ENCODE measurements around the gene ZGLP1.

ZGLP1 gene

GRCh38 chr19:10329555-10329954 is 19.9 kb upstream of the ZGLP1 start:
- H3K9me3 Mint-ChIP-seq, result no peaks in the 10 kb centered on the region
- TF ChIP-seq CTCF (IDR thresholded peaks at IDR 0.05; ENCODE audit: unreplicated experiment in 3 of 3), result no peak
- no peaks in the 10 kb centered on the region for H3K27me3 Mint-ChIP-seq (ENCODE audit: low read depth)
- no peak overlapping the region for H3K4me3 Mint-ChIP-seq
- no peak overlapping the region for H3K27ac Mint-ChIP-seq
- H3K36me3 Mint-ChIP-seq (ENCODE audit: low read depth), result peaks cover 28% of the 10 kb centered on the region
- peaks cover 21% of the 10 kb centered on the region for H3K4me1 Mint-ChIP-seq

DNA sequence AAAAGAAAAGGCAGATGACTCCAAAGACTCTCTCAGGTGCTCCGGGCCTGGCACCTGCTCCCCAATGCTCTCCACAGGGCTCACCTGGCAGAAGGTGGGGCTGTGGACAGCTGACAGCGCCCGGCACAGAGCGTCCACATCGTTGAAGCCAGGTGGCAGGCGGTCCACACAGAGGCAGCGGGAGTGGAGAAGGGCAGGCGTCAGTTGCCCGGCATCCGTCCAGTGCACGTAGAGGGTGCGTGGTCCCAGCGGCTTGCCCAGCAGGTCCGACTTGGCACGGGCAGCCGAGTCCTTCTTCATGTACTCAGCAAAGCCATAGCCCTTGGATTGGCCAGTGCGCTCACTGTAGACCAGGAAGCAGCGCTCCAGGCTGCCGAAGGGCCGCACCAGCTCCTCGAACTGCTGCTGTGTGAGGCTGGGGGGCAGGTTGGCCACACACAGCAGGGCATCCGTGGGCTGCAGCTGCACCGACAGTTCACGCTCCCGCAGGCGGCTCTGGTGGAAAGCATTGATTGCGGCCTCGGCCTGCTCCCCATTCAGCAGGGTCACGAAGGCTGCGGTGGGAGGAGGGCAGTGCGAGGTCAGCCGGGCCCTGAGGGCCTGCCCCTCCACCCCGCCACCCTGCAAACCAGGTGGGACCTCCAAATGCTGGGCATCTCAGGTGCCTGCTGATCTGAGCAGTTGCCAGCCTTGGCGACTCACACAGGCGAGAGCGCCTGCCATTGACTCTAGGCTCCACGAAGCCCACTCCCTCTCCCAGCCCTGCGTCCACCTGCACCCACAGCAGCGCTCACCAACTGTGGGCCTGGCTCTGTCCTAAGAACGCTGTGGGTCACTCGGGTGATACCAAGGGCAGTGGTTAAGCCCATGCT is 19.2 kb upstream of the ZGLP1 start:
- no peak overlapping the region for H3K27ac Mint-ChIP-seq
- no peak overlapping the region for H3K4me3 Mint-ChIP-seq
- no peaks in the 10 kb centered on the region for H3K9me3 Mint-ChIP-seq
- peaks cover 13% of the 10 kb centered on the region for H3K4me1 Mint-ChIP-seq
- peaks cover 33% of the 10 kb centered on the region for H3K36me3 Mint-ChIP-seq (ENCODE audit: low read depth)
- no peak for TF ChIP-seq CTCF (IDR thresholded peaks at IDR 0.05; ENCODE audit: unreplicated experiment in 3 of 3)
- H3K27me3 Mint-ChIP-seq (ENCODE audit: low read depth), result no peaks in the 10 kb centered on the region

- TF ChIP-seq CTCF (IDR thresholded peaks at IDR 0.05; ENCODE audit: unreplicated experiment in 3 of 3), result no peak
- H3K27me3 Mint-ChIP-seq (ENCODE audit: low read depth), result no peaks in the 10 kb centered on the region
Observed at GRCh38 chr19:10327793-10328192, 18.2 kb upstream of the ZGLP1 start.

GRCh38 chr19:10325732-10326131 is 16.1 kb upstream of the ZGLP1 start:
- no peak overlapping the region for H3K4me3 Mint-ChIP-seq
- no peaks in the 10 kb centered on the region for H3K9me3 Mint-ChIP-seq
- H3K27me3 Mint-ChIP-seq (ENCODE audit: low read depth), result no peaks in the 10 kb centered on the region

More at GRCh38 chr19:10327793-10328192, 18.2 kb upstream of the ZGLP1 start:
- H3K4me1 Mint-ChIP-seq, result peaks cover 7% of the 10 kb centered on the region
- H3K4me3 Mint-ChIP-seq, result no peak overlapping the region
- H3K27ac Mint-ChIP-seq, result no peak overlapping the region
- H3K9me3 Mint-ChIP-seq, result no peaks in the 10 kb centered on the region
- peaks cover 32% of the 10 kb centered on the region for H3K36me3 Mint-ChIP-seq (ENCODE audit: low read depth)

GRCh38 chr19:10321874-10322835 is 12.5 kb upstream of the ZGLP1 start:
- no peaks in the 10 kb centered on the region for H3K4me1 Mint-ChIP-seq
- no peak for TF ChIP-seq CTCF (IDR thresholded peaks at IDR 0.05; ENCODE audit: unreplicated experiment in 3 of 3)
- H3K27me3 Mint-ChIP-seq (ENCODE audit: low read depth), result no peaks in the 10 kb centered on the region
- H3K4me3 Mint-ChIP-seq, result no peak overlapping the region
- no peak overlapping the region for H3K27ac Mint-ChIP-seq
- H3K9me3 Mint-ChIP-seq, result no peaks in the 10 kb centered on the region
- peaks cover 35% of the 10 kb centered on the region for H3K36me3 Mint-ChIP-seq (ENCODE audit: low read depth)

More at GRCh38 chr19:10325732-10326131, 16.1 kb upstream of the ZGLP1 start:
- TF ChIP-seq CTCF (IDR thresholded peaks at IDR 0.05; ENCODE audit: unreplicated experiment in 3 of 3), result no peak
- H3K27ac Mint-ChIP-seq, result no peak overlapping the region
- H3K36me3 Mint-ChIP-seq (ENCODE audit: low read depth), result peaks cover 36% of the 10 kb centered on the region
- H3K4me1 Mint-ChIP-seq, result no peaks in the 10 kb centered on the region
